NK-92 treated with Interleukin-12 subunit alpha and Interleukin-12 subunit beta, amount 100 ng/mL, for 24 hours (cell line): ENCODE measurements around the gene MPC1.
"Not testable (repeated sequence)": the region's sequence is repeated elsewhere in the genome, so short reads cannot be mapped to it uniquely, and the experiment has no call there.

Source experiments
- DNase-seq: peaks from one replicate; lab custom pipeline; 2025; lab: John Stamatoyannopoulos, UW

The MPC1 gene

GRCh38 chr6:166406197-166406596 is 23.5 kb upstream of the MPC1 start:
- DNase-seq: no peak

DNA sequence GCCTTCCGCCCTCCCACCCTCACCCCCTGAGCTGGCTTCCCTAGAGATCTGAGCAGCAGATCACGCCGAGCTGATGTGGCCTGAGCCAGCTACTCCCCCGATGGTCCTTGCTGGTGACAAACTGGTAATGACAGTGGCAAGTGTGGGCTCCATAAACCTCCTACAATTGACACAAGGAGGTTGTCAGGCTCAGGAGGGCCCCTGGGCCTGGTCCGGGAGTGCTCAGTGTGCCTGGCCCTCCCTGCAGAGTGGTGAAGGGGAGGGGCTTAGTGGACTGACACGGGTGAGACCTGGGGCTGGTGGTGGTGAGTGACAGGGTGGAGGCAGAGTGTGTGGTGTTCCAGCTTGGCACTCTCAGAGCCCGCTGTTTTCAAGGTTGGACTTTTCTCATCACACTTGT is 22.6 kb upstream of the MPC1 start:
- DNase-seq: no peak

DNA sequence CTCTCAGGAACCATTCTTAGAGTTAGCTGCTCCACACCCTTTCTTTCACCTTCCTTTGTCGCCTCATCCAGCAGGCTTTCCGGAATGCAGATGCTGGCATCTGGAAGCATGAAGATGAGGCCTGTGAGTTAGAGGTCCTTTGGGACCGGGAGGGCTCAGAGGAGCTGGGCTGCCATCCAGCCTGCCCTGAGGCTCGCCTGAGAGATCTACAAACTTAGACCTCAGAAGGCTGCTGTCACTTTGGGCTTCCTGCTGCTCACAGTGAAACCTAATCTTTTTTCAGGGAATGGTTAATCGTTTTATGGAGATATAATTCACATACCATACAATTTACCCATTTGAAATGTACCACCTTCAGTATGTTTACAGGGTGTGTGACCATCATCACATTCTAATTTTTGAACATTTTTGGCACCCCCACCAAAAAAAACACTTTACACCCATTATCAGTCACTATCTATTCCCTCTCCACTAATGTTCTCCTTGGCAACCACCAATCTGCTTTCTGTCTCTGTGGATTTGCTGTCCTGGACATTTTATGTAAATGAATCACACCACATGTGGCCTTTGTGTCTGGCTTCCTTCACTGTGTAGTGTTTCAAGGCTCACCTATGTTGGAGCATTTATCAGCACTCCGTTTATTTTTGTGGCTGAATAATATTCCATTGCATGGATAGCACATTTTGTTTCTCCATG is 20.0 kb upstream of the MPC1 start:
- DNase-seq: no peak

DNA sequence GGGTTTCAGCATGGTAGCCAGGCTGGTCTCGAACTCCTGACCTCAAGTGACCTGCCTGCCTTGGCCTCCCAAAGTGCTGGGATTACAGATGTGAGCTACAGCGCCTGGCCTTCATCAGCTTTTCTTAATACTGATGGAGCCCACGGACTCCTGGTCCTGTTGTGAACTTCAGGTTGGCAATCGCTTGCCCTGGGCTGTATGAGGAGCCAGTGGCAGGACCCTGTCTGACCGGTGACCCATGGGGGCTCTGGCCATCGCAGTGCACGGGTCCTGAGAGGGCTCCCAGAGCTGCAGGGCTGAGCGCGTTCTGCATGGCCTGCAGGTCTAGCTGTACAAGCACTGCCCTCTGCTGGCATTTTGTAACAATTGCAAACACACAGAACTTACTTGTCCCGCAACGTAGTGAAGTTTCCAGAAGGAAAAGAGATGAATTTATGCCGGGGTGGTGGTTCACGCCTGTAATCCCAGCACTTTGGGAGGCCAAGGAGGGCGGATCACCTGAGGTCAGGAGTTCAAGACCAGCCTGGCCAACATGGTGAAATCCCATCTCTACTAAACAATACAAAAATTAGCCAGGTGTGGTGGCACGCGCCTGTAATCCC is 18.0 kb upstream of the MPC1 start:
- DNase-seq: peak; percentile 14

GRCh38 chr6:166400181-166400580 is 17.4 kb upstream of the MPC1 start:
- no peak for DNase-seq

GRCh38 chr6:166398348-166398747 is 15.6 kb upstream of the MPC1 start:
- DNase-seq: no peak

DNA sequence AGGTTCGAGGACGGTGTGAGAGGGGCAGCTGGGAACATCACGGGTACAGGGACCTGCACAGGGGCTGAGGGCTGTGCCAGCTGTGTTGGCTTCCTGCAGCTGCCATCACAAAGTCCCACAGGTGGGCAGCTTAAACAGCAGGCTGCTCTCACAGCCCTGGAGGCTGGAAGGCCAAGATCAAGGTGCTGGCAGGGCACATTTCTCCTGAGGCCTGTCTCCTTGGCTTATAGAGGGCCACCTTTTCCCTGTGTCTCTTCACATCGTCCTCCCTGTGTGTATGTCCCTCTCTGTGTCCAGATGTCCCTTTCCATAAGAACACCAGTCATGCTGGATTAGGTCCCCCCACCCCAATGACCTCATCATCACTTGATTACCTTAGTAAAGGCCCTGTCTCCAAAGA is 15.1 kb upstream of the MPC1 start:
- DNase-seq: no peak

- no peak for DNase-seq
Measured at GRCh38 chr6:166395778-166396177, 13.0 kb upstream of the MPC1 start.

DNA sequence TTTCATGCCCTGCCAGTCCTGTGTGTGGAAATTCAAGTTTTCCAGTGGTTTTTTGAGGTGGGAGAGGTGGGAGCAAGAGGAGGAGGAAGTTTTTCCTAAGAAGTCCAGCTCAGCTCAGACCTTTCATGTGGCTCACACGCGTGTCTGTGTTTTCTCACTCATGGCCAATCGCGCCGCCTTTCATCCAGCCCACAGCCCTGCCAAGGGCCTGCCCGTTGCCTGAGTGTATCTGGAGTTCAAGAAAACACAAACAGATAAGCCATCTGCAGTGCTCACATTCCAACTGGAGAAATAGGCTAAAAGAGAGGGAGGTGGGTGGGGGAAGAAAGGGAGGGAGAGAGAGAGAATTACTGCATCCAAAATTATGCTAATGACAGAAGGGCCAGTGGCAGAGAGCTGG is 12.6 kb upstream of the MPC1 start:
- no peak for DNase-seq

DNA sequence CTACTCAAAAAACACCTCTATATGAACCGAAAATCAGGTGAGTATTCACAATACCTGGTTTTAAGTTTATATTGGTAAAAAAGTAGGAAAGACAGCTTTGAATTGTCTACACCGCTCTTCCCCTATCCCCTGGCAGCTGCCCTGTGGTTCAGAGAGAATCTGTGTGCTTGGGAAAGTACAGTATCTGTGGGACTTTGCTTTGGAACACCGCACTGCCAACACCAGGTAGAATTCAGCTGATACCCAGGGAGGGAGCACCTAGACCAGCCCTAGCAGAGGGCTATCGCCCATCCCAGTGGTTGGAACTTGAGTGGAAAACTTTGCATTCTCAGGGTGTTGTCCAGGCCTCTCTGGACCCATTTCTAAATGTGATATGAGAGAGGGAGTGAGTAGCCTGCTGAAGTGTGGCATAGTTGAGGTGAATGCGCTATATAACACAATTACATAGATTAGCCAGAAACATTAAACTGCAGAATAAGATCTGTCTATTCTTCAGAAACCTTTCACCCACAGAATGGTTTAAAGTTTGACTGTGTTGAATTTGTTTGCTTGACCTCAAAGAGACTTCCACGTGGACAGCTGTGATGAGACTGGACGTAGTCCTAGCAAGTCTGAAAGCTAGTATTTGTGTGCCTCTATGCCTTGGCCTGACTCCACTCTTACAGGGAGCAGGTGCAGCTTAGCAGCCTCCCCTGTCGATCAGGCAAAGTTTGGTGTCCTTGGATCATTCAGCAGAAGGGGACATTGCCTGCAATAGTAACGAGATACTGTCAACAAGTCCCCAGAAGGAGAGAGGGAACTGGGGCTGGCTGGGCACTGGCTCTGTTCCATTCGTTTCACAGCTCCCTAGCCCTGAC is 11.5 kb upstream of the MPC1 start:
- no peak for DNase-seq

DNA sequence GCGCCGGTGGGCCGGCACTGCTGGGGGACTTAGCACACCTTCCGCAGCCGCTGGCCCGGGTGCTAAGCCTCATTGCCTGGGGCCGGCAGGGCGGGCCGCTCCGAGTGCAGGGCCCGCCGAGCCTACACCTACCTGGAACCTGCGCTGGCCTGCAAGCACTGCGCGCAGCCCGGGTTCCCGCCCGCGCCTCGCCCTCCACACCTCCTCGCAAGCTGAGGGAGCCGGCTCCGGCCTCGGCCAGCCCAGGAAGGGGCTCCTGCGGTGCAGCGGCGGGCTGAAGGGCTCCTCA is 10.7 kb upstream of the MPC1 start:
- no peak for DNase-seq

GRCh38 chr6:166392755-166393534 is 10.2 kb upstream of the MPC1 start:
- DNase-seq: not testable (repeated sequence)

DNA sequence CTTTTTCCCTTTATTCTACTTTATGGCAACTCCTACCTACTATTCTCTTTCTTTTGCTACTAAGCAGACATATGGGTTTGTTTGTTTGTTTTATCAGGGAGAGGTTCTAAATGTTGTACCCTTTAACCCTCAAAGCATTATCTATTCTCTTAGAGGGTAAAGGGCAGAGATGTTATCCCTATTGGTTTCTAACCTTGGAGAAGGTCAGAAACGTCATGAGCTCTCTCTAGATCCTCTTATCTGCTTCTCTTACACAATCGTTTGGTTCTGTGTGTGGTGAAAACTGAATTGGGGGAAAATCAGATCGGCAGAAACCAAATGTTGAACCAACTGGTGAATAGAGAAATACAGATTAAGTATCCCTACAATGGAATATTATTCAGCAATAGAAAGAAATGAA is 6.4 kb upstream of the MPC1 start:
- no peak for DNase-seq

- no peak for DNase-seq
Measured at GRCh38 chr6:166388290-166389004, 5.7 kb upstream of the MPC1 start.

- DNase-seq: no peak
Measured at GRCh38 chr6:166387642-166388289, 5.0 kb upstream of the MPC1 start.

GRCh38 chr6:166387098-166387497 is 4.4 kb upstream of the MPC1 start:
- not testable (repeated sequence) for DNase-seq

DNA sequence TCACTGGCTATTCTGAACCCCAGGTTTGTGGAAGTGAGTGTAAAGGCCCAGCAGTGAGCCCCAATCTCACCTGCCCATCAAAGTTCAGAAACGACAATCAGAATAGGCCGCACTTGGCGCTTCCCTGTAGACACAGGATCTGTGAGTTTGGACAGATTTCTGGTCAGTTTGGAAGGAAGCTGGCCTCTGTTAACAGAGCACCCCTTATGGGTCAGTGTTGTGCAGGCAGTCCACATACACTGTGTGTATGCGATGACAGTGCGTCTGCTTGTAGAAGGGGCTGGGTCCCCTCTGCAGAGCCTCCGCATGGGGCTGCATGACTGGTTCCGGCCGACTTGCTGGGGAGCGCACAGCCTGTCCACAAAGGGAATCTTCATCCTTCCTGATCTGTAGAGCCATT is 3.4 kb upstream of the MPC1 start:
- no peak for DNase-seq

DNA sequence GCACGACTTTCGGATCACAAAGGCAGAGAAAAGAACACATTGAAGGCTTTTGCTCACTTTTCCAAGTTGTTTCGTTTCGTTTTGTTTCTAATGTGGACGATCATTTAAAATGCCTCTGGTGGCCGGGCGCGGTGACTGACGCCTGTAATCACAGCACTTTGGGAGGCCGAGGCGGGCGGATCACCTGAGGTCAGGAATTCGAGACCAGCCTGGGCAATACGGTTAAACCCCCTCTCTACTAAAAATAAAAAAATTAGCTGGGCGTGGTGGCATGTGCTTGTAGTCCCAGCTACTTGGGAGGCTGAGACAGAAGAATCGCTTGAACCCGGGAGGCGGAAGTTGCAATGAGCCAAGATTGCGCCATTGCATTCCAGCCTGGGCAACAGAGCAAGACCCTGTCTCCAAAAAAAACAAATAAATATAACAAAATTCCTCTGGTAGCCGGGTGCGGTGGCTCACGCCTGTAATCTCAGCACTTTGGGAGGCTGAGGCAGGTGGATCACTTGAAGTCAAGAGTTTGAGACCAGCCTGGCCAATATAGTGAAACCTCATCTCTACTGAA is 1.1 kb upstream of the MPC1 start:
- DNase-seq: not testable (repeated sequence)

DNA sequence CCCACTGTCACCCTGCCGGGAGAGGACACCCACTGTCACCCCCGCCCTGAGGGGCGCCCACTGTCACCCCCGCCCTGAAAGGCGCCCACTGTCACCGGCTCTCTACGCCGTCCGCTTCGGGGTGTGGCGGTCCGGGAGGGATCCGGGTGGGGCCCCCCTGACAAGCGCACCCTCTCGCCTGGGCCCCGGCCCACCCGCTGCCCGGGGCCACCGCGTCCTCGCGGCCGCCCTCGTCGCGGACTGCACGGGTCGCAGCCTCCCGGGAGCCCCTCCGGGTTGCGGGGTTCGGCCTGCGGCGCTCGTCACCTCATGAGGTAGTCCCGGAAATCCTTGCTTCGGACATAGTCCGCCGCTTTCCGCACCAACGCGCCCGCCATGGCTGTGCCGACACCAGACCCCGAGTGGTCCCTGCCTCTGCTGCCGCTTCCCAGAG is 224 bp downstream of the MPC1 start:
- DNase-seq: no peak

DNA sequence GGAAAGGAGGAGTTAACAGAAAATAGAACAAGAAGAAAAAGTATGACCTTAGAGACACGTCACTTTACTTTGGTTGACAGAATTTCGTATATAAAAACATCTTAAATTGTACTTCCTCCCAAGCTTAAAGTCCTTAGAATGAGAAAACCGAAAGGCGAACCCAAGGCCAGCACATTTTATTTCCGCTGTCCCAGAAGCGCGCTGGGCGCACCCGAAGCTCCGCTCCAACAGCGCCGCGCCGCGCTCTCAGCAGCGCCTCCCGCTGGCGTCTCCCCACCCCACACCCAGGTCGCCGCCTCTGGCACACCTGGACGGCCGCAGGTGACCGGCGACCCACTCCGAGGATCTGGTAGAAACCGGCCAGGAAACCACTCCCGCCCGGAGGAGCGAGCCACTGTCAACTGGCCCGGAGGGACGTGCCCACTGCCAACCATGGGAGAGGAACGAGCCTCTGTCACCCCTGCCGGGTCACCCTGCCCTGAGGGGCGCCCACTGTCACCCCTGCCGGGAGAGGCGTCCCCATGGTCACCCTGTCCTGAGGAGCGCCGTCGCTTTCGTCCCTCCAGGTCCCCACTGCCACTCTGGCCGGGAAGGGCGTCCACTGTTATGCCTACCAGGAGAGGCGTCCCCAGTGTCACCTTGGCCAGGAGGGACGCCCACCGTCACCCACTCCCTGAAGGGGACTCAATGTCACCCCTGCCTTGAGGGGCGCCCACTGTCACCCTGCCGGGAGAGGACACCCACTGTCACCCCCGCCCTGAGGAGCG is 824 bp downstream of the MPC1 start:
- no peak for DNase-seq
